PC-9 (cell line): ENCODE results near the gene RPAP3. TPM values are rescaled to one million over a fixed set of nuclear protein-coding genes. Genes with fewer than 3 reads are reported as not detected.

Experiments
- BruUV-seq: library from RNA; stranded (reverse); fragments of 400-500 nt; replicated peaks from 2 replicates; lab custom pipeline; 2021; lab: Mats Ljungman, UMichigan
- CTCF ChIA-PET: fragments of 300-600 bp; sonication (Branson Sonifier 250); formaldehyde crosslinking; loops from one replicate; lab custom pipeline; 2022; ENCODE audit warnings: antibody characterized with exemption; lab: Charles Lee
- POLR2A ChIA-PET: fragments of 300-600 bp; sonication (Branson Sonifier 250); formaldehyde crosslinking; loops from one replicate; lab custom pipeline; 2022; ENCODE audit warnings: antibody characterized with exemption; ENCODE audit not compliant: unreplicated experiment; lab: Charles Lee
- DNase-seq, 2 experiments: peaks; one replicate each; pipeline versions ENCODE4 v3.0.0 to v3.0.0-alpha.2; 2015 to 2022; ENCODE audit warnings: mixed read lengths in 1 of 2
- H2AFZ ChIP-seq: fragments of 200-600 bp; sonication (generic); 2 replicates; pipeline ENCODE4 v1.8.1; 2017; ENCODE audit warnings: antibody characterized with exemption
- H3F3A ChIP-seq: fragments of 200-600 bp; sonication (generic); 2 replicates; pipeline ENCODE4 v1.8.1; 2017; ENCODE audit warnings: antibody characterized with exemption, mild to moderate bottlenecking, low read depth; ENCODE audit not compliant: insufficient read depth
- H3K27ac ChIP-seq: fragments of 200-600 bp; sonication (generic); 2 replicates; pipeline ENCODE4 v1.6.1; 2016; ENCODE audit warnings: mixed run types
- H3K27me3 ChIP-seq: fragments of 200-600 bp; sonication (generic); 2 replicates; pipeline ENCODE4 v1.6.1; 2016; ENCODE audit warnings: low read depth, mixed run types; ENCODE audit not compliant: insufficient read depth
- H3K36me3 ChIP-seq: fragments of 200-600 bp; sonication (generic); 2 replicates; pipeline ENCODE4 v1.6.1; 2016; ENCODE audit warnings: low read depth, mixed run types
- H3K4me1 ChIP-seq: fragments of 200-600 bp; sonication (generic); replicated peaks from 2 replicates; pipeline ENCODE4 v1.6.1; 2016; ENCODE audit warnings: mixed run types; ENCODE audit not compliant: insufficient read depth
- H3K4me2 ChIP-seq: fragments of 200-600 bp; sonication (generic); 2 replicates; pipeline ENCODE4 v1.6.1; 2017; ENCODE audit warnings: mixed run types
- H3K4me3 ChIP-seq: fragments of 200-600 bp; sonication (generic); 2 replicates; pipeline ENCODE4 v1.6.1; 2016; ENCODE audit warnings: mixed run types
- H3K79me2 ChIP-seq: fragments of 200-600 bp; sonication (generic); 2 replicates; pipeline ENCODE4 v1.6.1; 2017; ENCODE audit warnings: low read depth, mixed run types
- H3K9me2 ChIP-seq: fragments of 200-600 bp; sonication (generic); 2 replicates; pipeline ENCODE4 v1.8.1; 2017; ENCODE audit warnings: mild to moderate bottlenecking; ENCODE audit not compliant: insufficient read depth
- H3K9me3 ChIP-seq: fragments of 200-600 bp; sonication (generic); 2 replicates; pipeline ENCODE4 v1.8.1; 2016; ENCODE audit warnings: low read depth; ENCODE audit not compliant: insufficient read depth
- H4K20me1 ChIP-seq: fragments of 200-600 bp; sonication (generic); 2 replicates; pipeline ENCODE4 v1.8.1; 2017; ENCODE audit not compliant: insufficient read depth
- CTCF ChIP-seq: fragments of 200-600 bp; sonication (generic); conservative IDR thresholded peaks from 2 replicates; pipeline ENCODE4 v1.6.1; 2017; ENCODE audit warnings: mixed run types, antibody characterized with exemption, mild to moderate bottlenecking, moderate library complexity
- EZH2 ChIP-seq: fragments of 200-600 bp; sonication (generic); IDR thresholded peaks from 2 replicates; pipeline ENCODE4 v1.8.0; 2017; ENCODE audit warnings: antibody characterized with exemption, low read depth
- intact Hi-C: fragments of 100-400 bp; cut with micrococcal nuclease; formaldehyde crosslinking; loops from one replicate; pipeline ENCODE4 v1.10.0; 2022; ENCODE audit not compliant: unreplicated experiment
- total RNA-seq: library from RNA; stranded (reverse); gene quantifications from 2 replicates; pipeline ENCODE4 v1.2.3, GENCODE V29; 2021

RPAP3 gene
- total RNA-seq, 1 experiment from 2014 or later = 37.0 TPM

GRCh38 chr12:47621960-47622359 lies 83.9 kb downstream of the RPAP3 start:
- Histone ChIP-seq H3K79me2 (no peaks in the 10 kb centered on the region), H3K4me3 (no peak overlapping the region), H3K4me2 (no peak overlapping the region), H2AFZ (no peak overlapping the region), H3K9me2 (no peaks in the 10 kb centered on the region), H3F3A (no peaks in the 10 kb centered on the region), H3K27ac (no peak overlapping the region), H3K9me3 (no peaks in the 10 kb centered on the region), H3K4me1 (no peaks in the 10 kb centered on the region), H3K27me3 (no peaks in the 10 kb centered on the region), H4K20me1 (no peaks in the 10 kb centered on the region), H3K36me3 (no peaks in the 10 kb centered on the region)
- ChIA-PET POLR2A (no interaction called here), CTCF (no interaction called here)
- DNase-seq = no peak
- intact Hi-C loops = no loop called here
- BruUV-seq = no TSS peak
- no peak for TF ChIP-seq EZH2
- no peak for TF ChIP-seq CTCF

GRCh38 chr12:47617476-47617875 lies 88.4 kb downstream of the RPAP3 start:
- Histone ChIP-seq H3K27me3 (no peaks in the 10 kb centered on the region), H3K4me2 (no peak overlapping the region), H3K9me2 (no peaks in the 10 kb centered on the region), H3F3A (no peaks in the 10 kb centered on the region), H3K4me3 (no peak overlapping the region), H3K79me2 (no peaks in the 10 kb centered on the region), H3K36me3 (no peaks in the 10 kb centered on the region), H4K20me1 (no peaks in the 10 kb centered on the region), H2AFZ (no peak overlapping the region), H3K27ac (no peak overlapping the region), H3K4me1 (no peaks in the 10 kb centered on the region), H3K9me3 (peaks cover 14% of the 10 kb centered on the region)
- intact Hi-C loops = no loop called here
- ChIA-PET POLR2A (no interaction called here), CTCF (no interaction called here)
- DNase-seq = no peak
- no peak for TF ChIP-seq CTCF
- no peak for TF ChIP-seq EZH2
- BruUV-seq = no TSS peak

GRCh38 chr12:47616440-47616839 lies 89.4 kb downstream of the RPAP3 start:
- ChIA-PET CTCF (no interaction called here), POLR2A (no interaction called here)
- intact Hi-C loops = no loop called here
- TF ChIP-seq EZH2 = no peak
- TF ChIP-seq CTCF = no peak
- Histone ChIP-seq H3F3A (no peaks in the 10 kb centered on the region), H3K4me2 (no peak overlapping the region), H3K4me3 (no peak overlapping the region), H3K79me2 (no peaks in the 10 kb centered on the region), H4K20me1 (no peaks in the 10 kb centered on the region), H3K27me3 (no peaks in the 10 kb centered on the region), H3K36me3 (no peaks in the 10 kb centered on the region), H3K9me3 (peaks cover 16% of the 10 kb centered on the region), H2AFZ (no peak overlapping the region), H3K4me1 (no peaks in the 10 kb centered on the region), H3K27ac (no peak overlapping the region), H3K9me2 (no peaks in the 10 kb centered on the region)
- BruUV-seq = no TSS peak
- no peak for DNase-seq
